Osteoblast (primary cell): ENCODE data around the gene NTNG1. TPM values are rescaled to one million over a fixed set of nuclear protein-coding genes. Genes with fewer than 3 reads are reported as not detected.

Experiments
- DNase-seq: peaks from one replicate; pipeline ENCODE4 v3.0.0; 2011; ENCODE audit warnings: low spot score, mixed read lengths; ENCODE audit not compliant: insufficient read length; ENCODE audit errors: missing footprints
- H2AFZ ChIP-seq: 2 replicates; pipeline ENCODE4 v1.6.0; 2011; ENCODE audit warnings: mild to moderate bottlenecking, low read length
- H3K27ac ChIP-seq: 2 replicates; pipeline ENCODE4 v1.5.1; 2011; ENCODE audit warnings: mild to moderate bottlenecking, low read depth, low read length, moderate library complexity
- H3K27me3 ChIP-seq: 2 replicates; pipeline ENCODE4 v1.6.0; 2012; ENCODE audit warnings: mild to moderate bottlenecking, control low read depth, inconsistent platforms, low read length, moderate library complexity; ENCODE audit not compliant: insufficient read depth
- H3K36me3 ChIP-seq: 2 replicates; pipeline ENCODE4 v1.5.1; 2011; ENCODE audit warnings: mild to moderate bottlenecking, low read length, control low read depth, moderate library complexity; ENCODE audit not compliant: insufficient read depth
- H3K4me1 ChIP-seq: 2 replicates; pipeline ENCODE4 v1.5.1; 2011; ENCODE audit warnings: mild to moderate bottlenecking, low read length, control low read depth, moderate library complexity; ENCODE audit not compliant: insufficient read depth
- H3K4me2 ChIP-seq: 2 replicates; pipeline ENCODE4 v1.6.0; 2011; ENCODE audit warnings: mild to moderate bottlenecking, low read length; ENCODE audit not compliant: insufficient read depth
- H3K4me3 ChIP-seq: fragments of 200-600 bp; sonication (generic); 3 replicates; pipeline ENCODE4 v1.5.1; 2012; ENCODE audit warnings: mild to moderate bottlenecking, low read length, inconsistent platforms; ENCODE audit not compliant: insufficient read depth
- H3K79me2 ChIP-seq: 2 replicates; pipeline ENCODE4 v1.6.0; 2012; ENCODE audit warnings: mild to moderate bottlenecking, low read length, control low read depth, inconsistent platforms; ENCODE audit not compliant: insufficient read depth
- H3K9me3 ChIP-seq: 2 replicates; pipeline ENCODE4 v1.5.1; 2011; ENCODE audit warnings: low read depth, low read length, control low read depth
- H4K20me1 ChIP-seq: 2 replicates; pipeline ENCODE4 v1.6.0; 2012; ENCODE audit warnings: mild to moderate bottlenecking, low read length, control low read depth; ENCODE audit not compliant: insufficient read depth
- total RNA-seq: library from RNA; depleted of rRNA; stranded (reverse); fragments of >200 nt; gene quantifications from 2 replicates; pipeline ENCODE4 v1.2.3, GENCODE V29; 2012
- TF ChIP-seq, protein P1 (sequence below): IDR thresholded peaks from 2 replicates; pipeline ENCODE4 v1.5.1; 2011; ENCODE audit warnings: mild to moderate bottlenecking, low read depth, low read length, moderate library complexity; ENCODE audit errors: extremely low read depth

The NTNG1 gene
- total RNA-seq, 1 donor = 3.6 TPM

- H3K27ac ChIP-seq = no peak overlapping the region
- no peaks in the 10 kb centered on the region for H3K79me2 ChIP-seq
- no peak overlapping the region for H2AFZ ChIP-seq
- no peaks in the 10 kb centered on the region for H4K20me1 ChIP-seq
- TF ChIP-seq, protein P1, sequence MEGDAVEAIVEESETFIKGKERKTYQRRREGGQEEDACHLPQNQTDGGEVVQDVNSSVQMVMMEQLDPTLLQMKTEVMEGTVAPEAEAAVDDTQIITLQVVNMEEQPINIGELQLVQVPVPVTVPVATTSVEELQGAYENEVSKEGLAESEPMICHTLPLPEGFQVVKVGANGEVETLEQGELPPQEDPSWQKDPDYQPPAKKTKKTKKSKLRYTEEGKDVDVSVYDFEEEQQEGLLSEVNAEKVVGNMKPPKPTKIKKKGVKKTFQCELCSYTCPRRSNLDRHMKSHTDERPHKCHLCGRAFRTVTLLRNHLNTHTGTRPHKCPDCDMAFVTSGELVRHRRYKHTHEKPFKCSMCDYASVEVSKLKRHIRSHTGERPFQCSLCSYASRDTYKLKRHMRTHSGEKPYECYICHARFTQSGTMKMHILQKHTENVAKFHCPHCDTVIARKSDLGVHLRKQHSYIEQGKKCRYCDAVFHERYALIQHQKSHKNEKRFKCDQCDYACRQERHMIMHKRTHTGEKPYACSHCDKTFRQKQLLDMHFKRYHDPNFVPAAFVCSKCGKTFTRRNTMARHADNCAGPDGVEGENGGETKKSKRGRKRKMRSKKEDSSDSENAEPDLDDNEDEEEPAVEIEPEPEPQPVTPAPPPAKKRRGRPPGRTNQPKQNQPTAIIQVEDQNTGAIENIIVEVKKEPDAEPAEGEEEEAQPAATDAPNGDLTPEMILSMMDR = no peak
- H3K4me2 ChIP-seq = no peak overlapping the region
- no peak for DNase-seq
- H3K4me3 ChIP-seq = no peak overlapping the region
- H3K4me1 ChIP-seq = no peaks in the 10 kb centered on the region
- H3K27me3 ChIP-seq = no peaks in the 10 kb centered on the region
- no peaks in the 10 kb centered on the region for H3K9me3 ChIP-seq
- no peaks in the 10 kb centered on the region for H3K36me3 ChIP-seq
These were observed 346.7 kb downstream of the NTNG1 start for GRCh38 chr1:107487506-107487905.

DNA sequence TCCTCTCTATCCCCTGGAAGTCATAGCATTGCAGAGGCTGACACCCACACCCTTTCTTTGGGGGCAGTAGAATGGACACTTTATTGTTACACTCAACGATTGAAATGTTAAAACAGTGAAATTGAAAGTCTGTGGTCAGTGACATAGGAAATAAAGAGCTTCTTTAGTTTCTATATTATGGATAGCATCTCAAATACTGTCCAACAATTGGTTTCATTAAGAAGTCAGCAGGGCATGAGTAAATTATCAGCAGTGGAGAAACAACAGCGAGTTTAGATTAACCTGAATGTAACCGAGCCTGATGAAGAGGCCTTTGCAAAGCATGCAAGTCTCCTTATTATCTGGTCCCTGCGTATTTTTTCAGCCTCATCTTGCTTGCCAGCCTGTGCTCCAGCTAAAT, 350.7 kb downstream of the NTNG1 start:
- DNase-seq = no peak
- Histone ChIP-seq H3K27me3 (no peaks in the 10 kb centered on the region), H3K4me3 (no peak overlapping the region), H3K4me2 (no peak overlapping the region), H3K36me3 (no peaks in the 10 kb centered on the region), H3K27ac (no peak overlapping the region), H3K79me2 (no peaks in the 10 kb centered on the region), H3K9me3 (no peaks in the 10 kb centered on the region), H2AFZ (no peak overlapping the region), H3K4me1 (no peaks in the 10 kb centered on the region), H4K20me1 (no peaks in the 10 kb centered on the region)
- TF ChIP-seq, protein P1 = no peak

- no peak for DNase-seq
- Histone ChIP-seq H3K4me1 (no peaks in the 10 kb centered on the region), H2AFZ (no peak overlapping the region)
These were observed 352.4 kb downstream of the NTNG1 start for GRCh38 chr1:107493111-107493716.

DNA sequence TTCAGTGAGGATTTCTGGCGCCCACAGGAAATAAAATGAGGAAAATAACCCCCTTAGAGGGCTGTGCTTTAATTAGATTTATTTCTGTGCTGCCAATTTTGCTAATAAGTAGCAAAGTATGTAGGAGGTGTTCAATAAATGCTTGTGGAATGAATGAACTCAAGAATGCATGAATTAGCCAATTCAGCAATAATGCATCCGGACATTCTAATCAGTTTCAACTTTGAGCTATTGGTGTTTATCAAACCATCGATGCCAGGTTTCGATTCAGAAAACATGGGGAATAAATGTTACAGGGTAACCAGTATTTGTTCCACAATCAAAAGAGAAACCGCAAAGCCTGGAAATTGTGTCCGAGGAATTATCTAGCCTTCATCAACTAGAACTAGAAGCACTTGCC, 353.2 kb downstream of the NTNG1 start:
- DNase-seq = no peak
- H3K36me3 ChIP-seq = no peaks in the 10 kb centered on the region
- no peaks in the 10 kb centered on the region for H3K79me2 ChIP-seq
- H3K4me2 ChIP-seq = no peak overlapping the region
- no peaks in the 10 kb centered on the region for H4K20me1 ChIP-seq
- H3K4me3 ChIP-seq = no peak overlapping the region
- H3K27me3 ChIP-seq = no peaks in the 10 kb centered on the region
- H2AFZ ChIP-seq = no peak overlapping the region
- no peaks in the 10 kb centered on the region for H3K9me3 ChIP-seq
- H3K27ac ChIP-seq = no peak overlapping the region
- H3K4me1 ChIP-seq = no peaks in the 10 kb centered on the region
- TF ChIP-seq, protein P1 = no peak

More at GRCh38 chr1:107493111-107493716, 352.4 kb downstream of the NTNG1 start:
- Histone ChIP-seq H3K4me2 (no peak overlapping the region), H4K20me1 (no peaks in the 10 kb centered on the region), H3K27ac (no peak overlapping the region), H3K9me3 (no peaks in the 10 kb centered on the region), H3K4me3 (no peak overlapping the region), H3K36me3 (no peaks in the 10 kb centered on the region), H3K79me2 (no peaks in the 10 kb centered on the region), H3K27me3 (no peaks in the 10 kb centered on the region)
- TF ChIP-seq, protein P1 = no peak
